OCI-LY1 (cell line): Measurements from ENCODE around the gene MED15.

Source experiments
- H2AFZ ChIP-seq: fragments of 200-600 bp; sonication (generic), shearing (Covaris generic); 2 replicates; pipeline ENCODE4 v1.6.0; 2014; ENCODE audit warnings: antibody characterized with exemption, mild to moderate bottlenecking, low read length
- H3F3A ChIP-seq: fragments of 200-600 bp; sonication (generic), shearing (Covaris generic); 2 replicates; pipeline ENCODE4 v1.6.0; 2014; ENCODE audit warnings: mild to moderate bottlenecking, antibody characterized with exemption, low read length, moderate library complexity; ENCODE audit not compliant: insufficient read depth
- H3K27ac ChIP-seq: fragments of 200-600 bp; sonication (generic); 2 replicates; pipeline ENCODE4 v1.5.1; 2014; ENCODE audit warnings: low read length, mixed run types, mild to moderate bottlenecking, low read depth; ENCODE audit not compliant: poor library complexity, severe bottlenecking
- H3K27me3 ChIP-seq: fragments of 200-600 bp; sonication (generic); 2 replicates; pipeline ENCODE4 v1.6.0; 2014; ENCODE audit warnings: antibody characterized with exemption, mild to moderate bottlenecking, low read length, moderate library complexity; ENCODE audit not compliant: insufficient read depth
- H3K36me3 ChIP-seq: fragments of 200-600 bp; sonication (generic); 2 replicates; pipeline ENCODE4 v1.6.1; 2014; ENCODE audit warnings: mild to moderate bottlenecking, antibody characterized with exemption, low read length, moderate library complexity, mixed read lengths; ENCODE audit not compliant: insufficient read depth
- H3K4me1 ChIP-seq: fragments of 200-600 bp; sonication (generic); 2 replicates; pipeline ENCODE4 v1.5.1; 2014; ENCODE audit warnings: mild to moderate bottlenecking, low read length, moderate library complexity; ENCODE audit not compliant: insufficient read depth, severe bottlenecking
- H3K4me2 ChIP-seq: fragments of 200-600 bp; sonication (generic), shearing (Covaris generic); 2 replicates; pipeline ENCODE4 v1.6.1; 2014; ENCODE audit warnings: low read length
- H3K4me3 ChIP-seq: fragments of 200-600 bp; sonication (generic); 2 replicates; pipeline ENCODE4 v1.5.1; 2014; ENCODE audit warnings: low read length, low read depth, mild to moderate bottlenecking, mixed read lengths; ENCODE audit not compliant: poor library complexity, severe bottlenecking
- H3K79me2 ChIP-seq: fragments of 200-600 bp; shearing (Covaris generic); 2 replicates; pipeline ENCODE4 v1.6.1; 2016; ENCODE audit warnings: mixed run types, low read length, mixed read lengths; ENCODE audit not compliant: insufficient read depth
- H3K9ac ChIP-seq: fragments of 200-600 bp; sonication (generic), shearing (Covaris generic); 2 replicates; pipeline ENCODE4 v1.6.1; 2014; ENCODE audit warnings: mild to moderate bottlenecking, low read length, mixed read lengths
- H3K9me2 ChIP-seq: fragments of 200-600 bp; sonication (generic), shearing (Covaris generic); 2 replicates; pipeline ENCODE4 v1.6.1; 2014; ENCODE audit warnings: low read depth, mild to moderate bottlenecking, low read length, mixed read lengths
- H3K9me3 ChIP-seq: fragments of 200-600 bp; shearing (Covaris generic); 2 replicates; pipeline ENCODE4 v1.6.1; 2014; ENCODE audit warnings: low read length, mixed read lengths
- H4K20me1 ChIP-seq: fragments of 200-600 bp; sonication (generic), shearing (Covaris generic); 2 replicates; pipeline ENCODE4 v1.6.0; 2016; ENCODE audit warnings: mild to moderate bottlenecking, low read length; ENCODE audit not compliant: insufficient read depth
- EZH2 ChIP-seq: fragments of 200-600 bp; sonication (generic), shearing (Covaris generic); IDR thresholded peaks from 2 replicates; pipeline ENCODE4 v1.8.0; 2017; ENCODE audit warnings: borderline replicate concordance, mixed run types, mild to moderate bottlenecking, antibody characterized with exemption, low read length, moderate library complexity, mixed read lengths
- TF ChIP-seq, protein P1 (sequence below): fragments of 200-600 bp; sonication (generic), shearing (Covaris generic); IDR thresholded peaks from 2 replicates; pipeline ENCODE4 v1.5.1; 2017; ENCODE audit warnings: mild to moderate bottlenecking, antibody characterized with exemption, low read length, moderate library complexity, mixed read lengths

The MED15 gene

DNA sequence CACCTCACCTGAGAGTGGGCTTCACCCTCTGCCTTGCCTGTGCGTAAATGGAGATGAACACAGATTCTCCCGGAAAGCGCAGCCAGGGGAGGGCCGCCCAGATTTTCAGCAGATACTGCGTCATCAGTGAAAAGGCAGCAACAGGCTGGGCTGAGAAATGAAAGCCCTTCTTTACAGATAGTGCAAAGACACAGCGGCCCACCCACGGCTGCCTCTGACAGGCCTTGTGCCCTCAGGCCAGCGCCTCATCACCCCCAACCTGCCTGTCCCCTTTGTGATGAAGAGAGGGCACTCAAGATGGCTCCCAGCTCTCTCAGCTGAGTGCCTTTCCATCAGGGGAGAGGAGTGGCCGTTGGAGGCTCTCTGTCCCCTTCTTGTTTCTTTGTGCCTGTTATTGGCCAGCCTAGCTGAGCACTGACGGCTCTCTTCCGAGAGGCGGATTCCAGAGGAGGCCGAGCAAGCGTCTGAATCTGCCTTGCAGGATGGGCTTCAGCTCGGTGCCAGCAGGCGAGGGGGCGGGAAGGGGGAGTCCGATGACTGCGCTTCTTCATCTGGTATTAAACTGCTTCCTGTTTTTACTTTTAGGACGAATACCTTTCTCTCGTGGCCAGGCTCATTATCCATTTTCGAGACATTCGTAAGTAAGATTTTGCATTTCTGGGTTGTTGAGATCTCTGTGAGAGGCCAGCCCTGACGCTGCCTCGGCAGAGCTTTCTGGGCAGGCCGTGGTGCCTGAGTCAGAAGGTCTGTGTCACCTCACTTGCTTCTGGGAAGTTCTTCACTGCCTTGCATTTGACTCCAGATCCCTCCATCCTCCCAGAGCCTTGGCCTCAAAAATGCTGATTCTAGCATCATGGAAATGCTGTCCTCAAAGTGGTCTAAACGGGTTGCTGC lies 43.7 kb downstream of the MED15 start:
- no peak for TF ChIP-seq EZH2
- TF ChIP-seq, protein P1, sequence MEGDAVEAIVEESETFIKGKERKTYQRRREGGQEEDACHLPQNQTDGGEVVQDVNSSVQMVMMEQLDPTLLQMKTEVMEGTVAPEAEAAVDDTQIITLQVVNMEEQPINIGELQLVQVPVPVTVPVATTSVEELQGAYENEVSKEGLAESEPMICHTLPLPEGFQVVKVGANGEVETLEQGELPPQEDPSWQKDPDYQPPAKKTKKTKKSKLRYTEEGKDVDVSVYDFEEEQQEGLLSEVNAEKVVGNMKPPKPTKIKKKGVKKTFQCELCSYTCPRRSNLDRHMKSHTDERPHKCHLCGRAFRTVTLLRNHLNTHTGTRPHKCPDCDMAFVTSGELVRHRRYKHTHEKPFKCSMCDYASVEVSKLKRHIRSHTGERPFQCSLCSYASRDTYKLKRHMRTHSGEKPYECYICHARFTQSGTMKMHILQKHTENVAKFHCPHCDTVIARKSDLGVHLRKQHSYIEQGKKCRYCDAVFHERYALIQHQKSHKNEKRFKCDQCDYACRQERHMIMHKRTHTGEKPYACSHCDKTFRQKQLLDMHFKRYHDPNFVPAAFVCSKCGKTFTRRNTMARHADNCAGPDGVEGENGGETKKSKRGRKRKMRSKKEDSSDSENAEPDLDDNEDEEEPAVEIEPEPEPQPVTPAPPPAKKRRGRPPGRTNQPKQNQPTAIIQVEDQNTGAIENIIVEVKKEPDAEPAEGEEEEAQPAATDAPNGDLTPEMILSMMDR, result no peak
- Histone ChIP-seq H3K79me2 (peaks cover 3% of the 10 kb centered on the region), H4K20me1 (no peaks in the 10 kb centered on the region), H3K9ac (peak overlapping the region; percentile 17; the same call in 1 of the 2 replicates), H3K9me2 (no peaks in the 10 kb centered on the region), H3K27ac (peak overlapping the region; percentile 77), H3K36me3 (peaks cover 48% of the 10 kb centered on the region), H2AFZ (no peak overlapping the region), H3K4me3 (peak overlapping the region; percentile 4), H3K4me1 (peaks cover 41% of the 10 kb centered on the region), H3K4me2 (peak overlapping the region; percentile 44; the same call in 1 of the 2 replicates), H3F3A (no peaks in the 10 kb centered on the region), H3K27me3 (no peaks in the 10 kb centered on the region), H3K9me3 (no peaks in the 10 kb centered on the region)

DNA sequence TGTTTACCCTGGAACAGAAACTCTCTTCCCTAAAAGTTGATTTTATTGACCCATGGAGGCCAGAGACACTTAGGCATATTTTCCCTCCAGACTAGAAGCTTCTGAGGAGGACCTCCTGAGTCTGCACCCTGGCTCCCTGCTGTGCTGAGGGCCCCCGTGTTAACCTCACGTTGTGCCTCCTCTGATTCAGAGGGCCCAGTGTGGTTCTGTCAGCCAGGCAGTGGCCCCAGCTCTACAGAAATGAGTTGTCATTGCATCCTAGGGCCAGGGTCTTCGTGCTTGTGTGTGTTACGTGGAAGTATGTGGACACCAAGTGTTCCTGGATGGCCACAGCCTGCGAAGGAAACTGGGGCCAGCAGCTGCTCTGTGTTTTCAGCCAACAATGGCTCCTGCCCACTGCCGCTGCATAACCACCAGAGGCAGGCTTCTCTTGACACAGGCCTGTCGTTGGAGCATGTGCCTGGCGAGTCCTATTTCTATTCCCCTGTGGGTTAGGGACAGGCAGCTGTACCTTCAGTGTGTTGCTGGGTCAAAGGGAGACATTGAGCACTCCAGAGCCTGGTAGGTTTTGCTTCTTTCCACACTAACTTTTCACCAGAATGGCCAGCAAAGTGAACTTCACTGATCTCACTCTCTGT lies 44.5 kb downstream of the MED15 start:
- no peaks in the 10 kb centered on the region for H4K20me1 ChIP-seq
- no peaks in the 10 kb centered on the region for H3K9me2 ChIP-seq
- no peaks in the 10 kb centered on the region for H3F3A ChIP-seq
- H3K36me3 ChIP-seq, result peaks cover 55% of the 10 kb centered on the region
- peak overlapping the region; percentile 17; the same call in 1 of the 2 replicates for H3K9ac ChIP-seq
- peaks cover 3% of the 10 kb centered on the region for H3K79me2 ChIP-seq
- H2AFZ ChIP-seq, result no peak overlapping the region
- H3K9me3 ChIP-seq, result no peaks in the 10 kb centered on the region
- H3K27ac ChIP-seq, result peak overlapping the region; percentile 77
- H3K4me2 ChIP-seq, result no peak overlapping the region; the same call in 1 of the 2 replicates
- TF ChIP-seq EZH2, result no peak
- TF ChIP-seq, protein P1, result peak; percentile 41; the same call in 1 of the 2 replicates
- H3K4me1 ChIP-seq, result peaks cover 45% of the 10 kb centered on the region
- H3K4me3 ChIP-seq, result no peak overlapping the region
- H3K27me3 ChIP-seq, result no peaks in the 10 kb centered on the region

DNA sequence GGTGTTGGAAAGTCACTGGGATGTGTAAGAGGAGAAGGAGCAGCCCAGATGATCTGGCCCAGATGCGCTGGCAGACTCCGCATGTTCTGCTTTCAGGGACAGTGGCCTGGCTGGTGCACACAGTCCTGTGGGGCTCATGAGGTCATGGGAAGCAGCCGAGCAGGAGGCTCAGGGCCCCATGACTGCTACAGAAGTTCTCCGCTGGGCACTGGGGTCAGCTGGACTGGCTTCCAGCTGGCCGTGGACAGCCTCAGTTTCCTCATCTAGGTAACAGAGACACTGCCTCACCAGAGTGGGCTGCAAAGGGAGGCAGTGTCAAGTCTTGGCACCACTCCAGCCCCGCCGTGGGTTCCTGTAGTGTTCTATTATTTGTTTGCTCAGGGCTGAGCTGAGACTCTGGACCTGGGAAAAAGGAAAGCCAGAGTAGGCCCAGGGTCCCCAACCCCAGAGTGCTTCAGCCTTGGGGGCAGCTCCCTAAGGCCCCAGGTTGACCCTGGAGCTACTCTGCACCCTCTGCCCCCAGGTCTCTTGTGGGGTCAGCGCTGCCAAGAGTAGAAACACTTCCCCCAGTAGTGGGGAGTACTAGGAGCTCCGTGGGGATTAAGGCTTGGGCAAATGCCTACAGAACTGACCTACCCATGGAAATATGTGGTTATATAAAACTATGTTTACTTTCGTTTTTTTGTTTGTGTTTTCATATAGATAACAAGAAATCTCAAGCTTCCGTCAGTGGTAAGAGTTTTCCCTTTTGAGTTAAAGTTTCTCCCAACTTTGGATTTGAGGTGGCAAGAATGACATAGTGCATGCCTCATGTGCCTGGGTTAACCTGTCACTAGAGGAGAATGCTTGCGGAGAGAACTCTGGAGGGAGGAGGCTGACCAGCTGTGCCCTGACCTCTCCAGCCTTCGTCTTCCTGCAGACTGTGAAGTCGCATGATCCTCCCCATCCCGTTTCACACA lies 45.3 kb downstream of the MED15 start:
- Histone ChIP-seq H3K4me3 (no peak overlapping the region), H3F3A (no peaks in the 10 kb centered on the region), H3K36me3 (peaks cover 63% of the 10 kb centered on the region), H3K4me2 (no peak overlapping the region), H3K27me3 (no peaks in the 10 kb centered on the region), H3K9ac (no peak overlapping the region), H3K79me2 (no peaks in the 10 kb centered on the region; the same call in 1 of the 2 replicates), H3K9me2 (no peaks in the 10 kb centered on the region), H3K4me1 (peaks cover 49% of the 10 kb centered on the region), H2AFZ (no peak overlapping the region), H3K27ac (peak overlapping the region; percentile 77), H3K9me3 (no peaks in the 10 kb centered on the region), H4K20me1 (no peaks in the 10 kb centered on the region)
- TF ChIP-seq, protein P1, result no peak
- no peak for TF ChIP-seq EZH2
